ENCODE results near the gene NKX2-1. TPM values are rescaled to one million over a fixed set of nuclear protein-coding genes. Genes with fewer than 3 reads are reported as not detected.

Gene NKX2-1
- polyA plus RNA-seq, 1 of the 3 experiments (the other 2 are of a cell fraction) = not detected

GRCh38 chr14:36524874-36525745 is 5.1 kb upstream of the NKX2-1 start:
- H3K9me3 ChIP-seq = no peaks in the 10 kb centered on the region
- no peak overlapping the region for H3K4me2 ChIP-seq
- CTCF ChIA-PET = interaction anchor here (0.6 to 2.1 kb wide), 14 partner anchors 9 to 455 kb away, joined by 3 to 8 read pairs (median 4); no protein-coding TSS in a partner anchor
- no peaks in the 10 kb centered on the region for H3K79me2 ChIP-seq (ENCODE audit: insufficient read depth)
- no peaks in the 10 kb centered on the region for H3F3A ChIP-seq (replicated peaks; ENCODE audit: insufficient read depth)
- H3K9me2 ChIP-seq = no peaks in the 10 kb centered on the region
- peak; percentile 61 for DNase-seq
- H3K9ac ChIP-seq = no peak overlapping the region
- H4K20me1 ChIP-seq (ENCODE audit: insufficient read depth) = no peaks in the 10 kb centered on the region
- peak overlapping the region in 1 of 2 experiments; percentile 41; a peak in 1 of 4 replicates for H3K4me3 ChIP-seq (ENCODE audit: low read depth in 2 of 2, low read length in 1 of 2)
- 4% methylated on average over 33 of the region's 54 CpGs for WGBS (ENCODE audit: low lambda C conversion rate)
- POLR2A ChIA-PET = no interaction called here
- peak; percentile 61 for TF ChIP-seq CTCF (IDR thresholded peaks at IDR 0.05)
- TF ChIP-seq RAD21 (IDR thresholded peaks at IDR 0.05; ENCODE audit: low read length) = 0 out of 2 replicates have a peak, but pooled peaks have one; percentile 8
- TF ChIP-seq TEAD4 (IDR thresholded peaks at IDR 0.05; ENCODE audit: borderline replicate concordance, insufficient read depth) = no peak
- H3K4me1 ChIP-seq (ENCODE audit: control insufficient read depth in 1 of 2, insufficient read depth in 2 of 2, low read depth in 1 of 2, low read length in 1 of 2) = peaks cover 0 to 5% of the 10 kb centered on the region in 2 experiments; a peak in 1 of 4 replicates
- H3K36me3 ChIP-seq (replicated peaks in 1 of 2; ENCODE audit: control insufficient read depth in 1 of 2, insufficient read depth in 2 of 2, low read length in 1 of 2) = no peaks in the 10 kb centered on the region
- H2AFZ ChIP-seq (ENCODE audit: low read depth) = no peak overlapping the region
- no peak overlapping the region for H3K27ac ChIP-seq (ENCODE audit: low read depth in 2 of 2, low read length in 1 of 2)
- peaks cover 67% of the 10 kb centered on the region for H3K27me3 ChIP-seq (ENCODE audit: insufficient read depth)

- CTCF ChIA-PET = interaction anchor here (0.6 to 2.1 kb wide), 10 partner anchors 11 to 454 kb away, joined by 3 to 8 read pairs (median 4); no protein-coding TSS in a partner anchor
- no peak overlapping the region for H3K9ac ChIP-seq
- no peaks in the 10 kb centered on the region for H3K36me3 ChIP-seq (replicated peaks in 1 of 2; ENCODE audit: control insufficient read depth in 1 of 2, insufficient read depth in 2 of 2, low read length in 1 of 2)
- H3K79me2 ChIP-seq (ENCODE audit: insufficient read depth) = no peaks in the 10 kb centered on the region
- POLR2A ChIA-PET = no interaction called here
- H3K4me3 ChIP-seq (ENCODE audit: low read depth in 2 of 2, low read length in 1 of 2) = no peak overlapping the region
- no peaks in the 10 kb centered on the region for H3K9me3 ChIP-seq
- H3F3A ChIP-seq (replicated peaks; ENCODE audit: insufficient read depth) = no peaks in the 10 kb centered on the region
- no peak for TF ChIP-seq USF1 (IDR thresholded peaks at IDR 0.05; ENCODE audit: borderline replicate concordance, low read depth)
- TF ChIP-seq CTCF (IDR thresholded peaks at IDR 0.05) = peak; percentile 30; the same call in 1 of the 2 replicates
- no peak for TF ChIP-seq MEF2A (IDR thresholded peaks at IDR 0.05; ENCODE audit: borderline replicate concordance, low read depth)
- TF ChIP-seq FOSL2 (IDR thresholded peaks at IDR 0.05; ENCODE audit: borderline replicate concordance, low read depth) = no peak
- no peak for TF ChIP-seq MAX (IDR thresholded peaks at IDR 0.05; ENCODE audit: low read depth)
- no peak for TF ChIP-seq TAF1 (IDR thresholded peaks at IDR 0.05; ENCODE audit: borderline replicate concordance, low read depth, low read length)
- no peak overlapping the region for H3K4me2 ChIP-seq
- no peaks in the 10 kb centered on the region for H4K20me1 ChIP-seq (ENCODE audit: insufficient read depth)
- no peak overlapping the region for H3K27ac ChIP-seq (ENCODE audit: low read depth in 2 of 2, low read length in 1 of 2)
- no peak overlapping the region for H2AFZ ChIP-seq (ENCODE audit: low read depth)
- WGBS (ENCODE audit: low lambda C conversion rate) = 13% methylated on average over 29 of the region's 38 CpGs
- peaks cover 75% of the 10 kb centered on the region for H3K27me3 ChIP-seq (ENCODE audit: insufficient read depth)
- H3K4me1 ChIP-seq (ENCODE audit: control insufficient read depth in 1 of 2, insufficient read depth in 2 of 2, low read depth in 1 of 2, low read length in 1 of 2) = peaks cover 0 to 5% of the 10 kb centered on the region in 2 experiments; a peak in 1 of 4 replicates
- H3K9me2 ChIP-seq = no peaks in the 10 kb centered on the region
- DNase-seq = no peak
Observed at GRCh38 chr14:36524220-36524837, 4.3 kb upstream of the NKX2-1 start.

Data from SK-N-SH (cell line).